ENCODE results near the gene RASD1. TPM values are rescaled to one million over a fixed set of nuclear protein-coding genes. Genes with fewer than 3 reads are reported as not detected.
"Not testable (repeated sequence)": the region's sequence is repeated elsewhere in the genome, so short reads cannot be mapped to it uniquely, and the experiment has no call there.

RASD1 gene
- total RNA-seq, 1 donor from 2014 or later = 5.6 TPM

GRCh38 chr17:17492571-17492970 lies 3.6 kb downstream of the RASD1 start:
- TF ChIP-seq CTCF (IDR thresholded peaks at IDR 0.05; ENCODE audit: unreplicated experiment) = no peak
- Mint-ChIP-seq H3K4me3 (ENCODE audit: low read depth) (no peak overlapping the region), H3K4me1 (ENCODE audit: low read depth) (peaks cover 5% of the 10 kb centered on the region), H3K36me3 (ENCODE audit: insufficient read depth) (peaks cover 15% of the 10 kb centered on the region), H3K9me3 (ENCODE audit: low read depth) (no peaks in the 10 kb centered on the region), H3K27me3 (peaks cover 24% of the 10 kb centered on the region), H3K27ac (no peak overlapping the region)
- DNase-seq (ENCODE audit: low spot score, unreplicated experiment) = no peak

GRCh38 chr17:17492085-17492484 lies 4.1 kb downstream of the RASD1 start:
- no peak overlapping the region for H3K4me3 Mint-ChIP-seq (ENCODE audit: low read depth)
- peaks cover 5% of the 10 kb centered on the region for H3K4me1 Mint-ChIP-seq (ENCODE audit: low read depth)
- peaks cover 17% of the 10 kb centered on the region for H3K36me3 Mint-ChIP-seq (ENCODE audit: insufficient read depth)
- H3K9me3 Mint-ChIP-seq (ENCODE audit: low read depth) = no peaks in the 10 kb centered on the region
- H3K27me3 Mint-ChIP-seq = peaks cover 24% of the 10 kb centered on the region
- TF ChIP-seq CTCF (IDR thresholded peaks at IDR 0.05; ENCODE audit: unreplicated experiment) = no peak
- DNase-seq (ENCODE audit: low spot score, unreplicated experiment) = no peak
- no peak overlapping the region for H3K27ac Mint-ChIP-seq

- peak; percentile 7 for DNase-seq (ENCODE audit: low spot score, unreplicated experiment)
- Mint-ChIP-seq H3K27me3 (peaks cover 24% of the 10 kb centered on the region), H3K9me3 (ENCODE audit: low read depth) (no peaks in the 10 kb centered on the region), H3K4me1 (ENCODE audit: low read depth) (peaks cover 5% of the 10 kb centered on the region), H3K27ac (no peak overlapping the region), H3K4me3 (ENCODE audit: low read depth) (no peak overlapping the region), H3K36me3 (ENCODE audit: insufficient read depth) (peaks cover 21% of the 10 kb centered on the region)
- TF ChIP-seq CTCF (IDR thresholded peaks at IDR 0.05; ENCODE audit: unreplicated experiment) = no peak
Observed at GRCh38 chr17:17491546-17491988, 4.6 kb downstream of the RASD1 start.

GRCh38 chr17:17491031-17491471 lies 5.1 kb downstream of the RASD1 start:
- peaks cover 21% of the 10 kb centered on the region for H3K36me3 Mint-ChIP-seq (ENCODE audit: insufficient read depth)
- TF ChIP-seq CTCF (IDR thresholded peaks at IDR 0.05; ENCODE audit: unreplicated experiment) = no peak
- no peak overlapping the region for H3K4me3 Mint-ChIP-seq (ENCODE audit: low read depth)
- H3K4me1 Mint-ChIP-seq (ENCODE audit: low read depth) = peaks cover 5% of the 10 kb centered on the region
- no peaks in the 10 kb centered on the region for H3K9me3 Mint-ChIP-seq (ENCODE audit: low read depth)
- no peak for DNase-seq (ENCODE audit: low spot score, unreplicated experiment)
- H3K27me3 Mint-ChIP-seq = peaks cover 24% of the 10 kb centered on the region
- no peak overlapping the region for H3K27ac Mint-ChIP-seq

GRCh38 chr17:17487998-17488397 lies 8.2 kb downstream of the RASD1 start:
- no peak for TF ChIP-seq CTCF (IDR thresholded peaks at IDR 0.05; ENCODE audit: unreplicated experiment)
- no peak overlapping the region for H3K4me3 Mint-ChIP-seq (ENCODE audit: low read depth)
- H3K9me3 Mint-ChIP-seq (ENCODE audit: low read depth) = no peaks in the 10 kb centered on the region
- no peak overlapping the region for H3K27ac Mint-ChIP-seq
- peaks cover 25% of the 10 kb centered on the region for H3K36me3 Mint-ChIP-seq (ENCODE audit: insufficient read depth)
- H3K4me1 Mint-ChIP-seq (ENCODE audit: low read depth) = no peaks in the 10 kb centered on the region
- DNase-seq (ENCODE audit: low spot score, unreplicated experiment) = no peak
- peaks cover 3% of the 10 kb centered on the region for H3K27me3 Mint-ChIP-seq

- not testable (repeated sequence) for H3K9me3 Mint-ChIP-seq (ENCODE audit: low read depth)
- peaks cover 18% of the 10 kb centered on the region for H3K36me3 Mint-ChIP-seq (ENCODE audit: insufficient read depth)
Observed at GRCh38 chr17:17486416-17486815, 9.8 kb downstream of the RASD1 start.

More at GRCh38 chr17:17486416-17486815, 9.8 kb downstream of the RASD1 start:
- not testable (repeated sequence) for DNase-seq (ENCODE audit: low spot score, unreplicated experiment); H3K27ac Mint-ChIP-seq; H3K4me1 Mint-ChIP-seq (ENCODE audit: low read depth); H3K27me3 Mint-ChIP-seq; H3K4me3 Mint-ChIP-seq (ENCODE audit: low read depth)

All from progenitor cell of endocrine pancreas (in vitro differentiated cells).